Hepatocyte (in vitro differentiated cells): Measurements from ENCODE around the gene DCDC2B. TPM values are rescaled to one million over a fixed set of nuclear protein-coding genes. Genes with fewer than 3 reads are reported as not detected.

Source experiments
- DNase-seq: peaks from one replicate; pipeline ENCODE4 v3.0.0-alpha.2; 2016; ENCODE audit warnings: low spot score
- H2AFZ ChIP-seq: fragments of 200-600 bp; sonication (generic); 2 replicates; pipeline ENCODE4 v1.6.0; 2016; ENCODE audit warnings: antibody characterized with exemption, mild to moderate bottlenecking
- H3K27ac ChIP-seq: fragments of 200-600 bp; sonication (generic); 2 replicates; pipeline ENCODE4 v1.5.1; 2016; ENCODE audit warnings: mild to moderate bottlenecking
- H3K27me3 ChIP-seq: fragments of 200-600 bp; sonication (generic); 2 replicates; pipeline ENCODE4 v1.6.1; 2016
- H3K36me3 ChIP-seq: fragments of 200-600 bp; sonication (generic); replicated peaks from 2 replicates; pipeline ENCODE4 v1.5.1; 2016; ENCODE audit warnings: low read depth; ENCODE audit not compliant: insufficient read depth
- H3K4me1 ChIP-seq: fragments of 200-600 bp; sonication (generic); 2 replicates; pipeline ENCODE4 v1.5.1; 2016; ENCODE audit warnings: mild to moderate bottlenecking, moderate library complexity; ENCODE audit not compliant: insufficient read depth
- H3K4me2 ChIP-seq: fragments of 200-600 bp; sonication (generic); 2 replicates; pipeline ENCODE4 v1.6.0; 2016
- H3K4me3 ChIP-seq: fragments of 200-600 bp; sonication (generic); 2 replicates; pipeline ENCODE4 v1.5.1; 2016; ENCODE audit warnings: mild to moderate bottlenecking
- H3K79me2 ChIP-seq: fragments of 200-600 bp; sonication (generic); 2 replicates; pipeline ENCODE4 v1.6.0; 2017; ENCODE audit warnings: mild to moderate bottlenecking
- H3K9me2 ChIP-seq: fragments of 200-600 bp; sonication (generic); replicated peaks from 2 replicates; pipeline ENCODE4 v1.6.0; 2017; ENCODE audit warnings: mild to moderate bottlenecking; ENCODE audit not compliant: insufficient read depth
- H3K9me3 ChIP-seq: fragments of 200-600 bp; sonication (generic); 2 replicates; pipeline ENCODE4 v1.5.1; 2016; ENCODE audit warnings: low read depth, mild to moderate bottlenecking
- H4K20me1 ChIP-seq: fragments of 200-600 bp; sonication (generic); 2 replicates; pipeline ENCODE4 v1.6.0; 2016; ENCODE audit warnings: mild to moderate bottlenecking; ENCODE audit not compliant: insufficient read depth, poor library complexity, severe bottlenecking
- CTCF ChIP-seq: fragments of 200-600 bp; sonication (generic); IDR thresholded peaks from 2 replicates; pipeline ENCODE4 v1.5.1; 2016; ENCODE audit warnings: antibody characterized with exemption, mild to moderate bottlenecking; ENCODE audit not compliant: poor library complexity
- EZH2 ChIP-seq: fragments of 200-600 bp; sonication (generic); IDR thresholded peaks from 2 replicates; pipeline ENCODE4 v1.6.1; 2016; ENCODE audit warnings: antibody characterized with exemption, mild to moderate bottlenecking, borderline replicate concordance
- EZH2phosphoT487 ChIP-seq: fragments of 200-600 bp; sonication (generic); IDR thresholded peaks from one replicate; pipeline ENCODE4 v1.6.1; 2018; ENCODE audit warnings: antibody characterized with exemption, mild to moderate bottlenecking, low read depth, moderate library complexity; ENCODE audit not compliant: unreplicated experiment, severe bottlenecking
- WGBS: methylation state at CpG from one replicate; pipeline ENCODE4 v1.1.6; 2016; ENCODE audit warnings: low lambda C conversion rate; ENCODE audit errors: missing lambda C conversion rate; 5-methylcytosine and 5-hydroxymethylcytosine counted together
- polyA plus RNA-seq: library from polyadenylated mRNA; unstranded; fragments of >200 nt; fragmentation: Nextera tagmentation; extraction: Ambion mirVana; gene quantifications from 2 replicates; pipeline ENCODE4 v1.2.1, GENCODE V29; 2016
- total RNA-seq: library from RNA; depleted of rRNA; stranded (reverse); fragments of >200 nt; gene quantifications from 2 replicates; pipeline ENCODE4 v1.2.3, GENCODE V29; 2014

The DCDC2B gene
- total and polyA plus RNA-seq, 2 experiments from 2014 or later: 0.17 TPM; not detected in 1

- no peaks in the 10 kb centered on the region for H3K9me2 ChIP-seq
- peak within 1 kb of the TSS; percentile 97 for H3K4me2 ChIP-seq
- peak within 1 kb of the TSS; percentile 31 for H3K4me3 ChIP-seq
- no peaks in the 10 kb centered on the region for H3K9me3 ChIP-seq
- WGBS: under 1% methylated on average over 34 of the region's 34 CpGs
- DNase-seq: peak; percentile 73
- no peaks in the 10 kb centered on the region for H3K36me3 ChIP-seq
- no peaks in the 10 kb centered on the region for H3K79me2 ChIP-seq
- H3K4me1 ChIP-seq: no peaks in the 10 kb centered on the region
- TF ChIP-seq EZH2 (no peak), CTCF (no peak), EZH2phosphoT487 (no peak)
- H2AFZ ChIP-seq: peak within 1 kb of the TSS; percentile 84
- peak within 1 kb of the TSS; percentile 82 for H3K27ac ChIP-seq
- H4K20me1 ChIP-seq: no peaks in the 10 kb centered on the region
- no peaks in the 10 kb centered on the region for H3K27me3 ChIP-seq
Observed at GRCh38 chr1:32200226-32201010, 8.5 kb upstream of the DCDC2B start, which contains the start of gene CCDC28B. CCDC28B (plus strand) TSS chr1:32200595; CDS start chr1:32201936, 1,341 bp downstream.

- TF ChIP-seq CTCF (peak; percentile 15), EZH2phosphoT487 (no peak)
- DNase-seq: peak; percentile 78
- H3K4me3 ChIP-seq: peak overlapping the region; percentile 31
- no peaks in the 10 kb centered on the region for H3K9me3 ChIP-seq
- no peaks in the 10 kb centered on the region for H3K27me3 ChIP-seq
- H3K79me2 ChIP-seq: no peaks in the 10 kb centered on the region
- peak overlapping the region; percentile 84 for H2AFZ ChIP-seq
- H3K36me3 ChIP-seq: no peaks in the 10 kb centered on the region
- H3K9me2 ChIP-seq: no peaks in the 10 kb centered on the region
- H3K27ac ChIP-seq: peak overlapping the region; percentile 82
- H3K4me1 ChIP-seq: no peaks in the 10 kb centered on the region
- 12% methylated on average over 25 of the region's 26 CpGs for WGBS
- peak overlapping the region; percentile 97 for H3K4me2 ChIP-seq
- H4K20me1 ChIP-seq: no peaks in the 10 kb centered on the region
Observed at GRCh38 chr1:32201011-32201855, 7.7 kb upstream of the DCDC2B start.

GRCh38 chr1:32204943-32205361 is 3.9 kb upstream of the DCDC2B start:
- Histone ChIP-seq H2AFZ (peak overlapping the region; percentile 58), H3K36me3 (no peaks in the 10 kb centered on the region), H3K4me2 (peak overlapping the region; percentile 88), H3K4me3 (peak overlapping the region; percentile 36), H3K27ac (no peak overlapping the region), H3K79me2 (no peaks in the 10 kb centered on the region), H3K27me3 (no peaks in the 10 kb centered on the region), H4K20me1 (no peaks in the 10 kb centered on the region), H3K4me1 (no peaks in the 10 kb centered on the region), H3K9me2 (no peaks in the 10 kb centered on the region), H3K9me3 (no peaks in the 10 kb centered on the region)
- TF ChIP-seq EZH2phosphoT487: no peak
- no peak for TF ChIP-seq EZH2
- no peak for TF ChIP-seq CTCF
- no peak for DNase-seq
- 28% methylated on average over 25 of the region's 26 CpGs for WGBS
